Liver (tissue), 9 donors: ENCODE results near the gene PSD4. TPM values are rescaled to one million over a fixed set of nuclear protein-coding genes. Genes with fewer than 3 reads are reported as not detected.

Experiments
- DNase-seq: peaks from one replicate; pipeline ENCODE4 v3.0.0-alpha.2; 2017; ENCODE audit warnings: low spot score
- H3K27ac ChIP-seq, 2 donors: one replicate each; pipeline ENCODE4 v1.7.0; 2013; ENCODE audit warnings: inconsistent platforms in 2 of 2, low read length in 2 of 2, control low read depth in 1 of 2, low read depth in 1 of 2, mild to moderate bottlenecking in 1 of 2
- H3K27me3 ChIP-seq, 4 donors: one replicate each; pipeline versions ENCODE4 v1.6.1 to v1.7.0; 2013; ENCODE audit warnings: low read length in 3 of 4, inconsistent platforms in 1 of 4, mild to moderate bottlenecking in 1 of 4, moderate library complexity in 1 of 4; ENCODE audit not compliant: control insufficient read depth in 4 of 4, insufficient read depth in 4 of 4
- H3K36me3 ChIP-seq, 4 donors: one replicate each; pipeline versions ENCODE4 v1.6.1 to v1.7.0; 2013; ENCODE audit warnings: low read length in 3 of 4, mild to moderate bottlenecking in 3 of 4, low read depth in 1 of 4, moderate library complexity in 1 of 4; ENCODE audit not compliant: control insufficient read depth in 4 of 4, insufficient read depth in 3 of 4
- H3K4me1 ChIP-seq, 4 donors: one replicate each; pipeline versions ENCODE4 v1.6.1 to v1.7.0; 2013; ENCODE audit warnings: low read length in 3 of 4, mild to moderate bottlenecking in 3 of 4, moderate library complexity in 1 of 4; ENCODE audit not compliant: control insufficient read depth in 4 of 4, insufficient read depth in 4 of 4
- H3K4me3 ChIP-seq, 3 donors: one replicate each; pipeline versions ENCODE4 v1.6.1 to v1.7.0; 2013; ENCODE audit warnings: low read length in 3 of 3, control low read depth in 1 of 3, low read depth in 1 of 3, mild to moderate bottlenecking in 1 of 3
- H3K9ac ChIP-seq, 2 donors: one replicate each; pipeline ENCODE4 v1.7.0; 2013; ENCODE audit warnings: low read length in 2 of 2, mild to moderate bottlenecking in 2 of 2, moderate library complexity in 2 of 2, control low read depth in 1 of 2, low read depth in 1 of 2
- H3K9me3 ChIP-seq, 4 donors: one replicate each; pipeline versions ENCODE4 v1.6.1 to v1.7.0; 2013; ENCODE audit warnings: low read length in 3 of 4; ENCODE audit not compliant: control insufficient read depth in 4 of 4
- CTCF ChIP-seq: fragments of 150-350 bp; IDR thresholded peaks from 2 replicates; pipeline ENCODE4 v1.5.1; 2017; ENCODE audit warnings: improper control_type of control experiment, low read depth, low read length; ENCODE audit not compliant: missing input control
- EGR1 ChIP-seq, 2 donors: IDR thresholded peaks; 2 replicates each; pipeline ENCODE4 v1.6.1; 2016 to 2018; ENCODE audit warnings: antibody characterized with exemption in 2 of 2, low read depth in 2 of 2
- FOXA1 ChIP-seq: IDR thresholded peaks from 2 replicates; pipeline ENCODE4 v1.6.1; 2016; ENCODE audit warnings: antibody characterized with exemption
- FOXA2 ChIP-seq: IDR thresholded peaks from 2 replicates; pipeline ENCODE4 v1.6.1; 2016; ENCODE audit warnings: antibody characterized with exemption
- GABPA ChIP-seq, 2 donors: IDR thresholded peaks in 1 of 2; conservative IDR thresholded peaks in 1 of 2; 2 replicates each; pipeline ENCODE4 v1.6.1; 2016; ENCODE audit warnings: antibody characterized with exemption in 2 of 2, mild to moderate bottlenecking in 1 of 2, moderate library complexity in 1 of 2
- HNF4A ChIP-seq, 2 donors: conservative IDR thresholded peaks; 2 replicates each; pipeline ENCODE4 v1.6.1; 2016; ENCODE audit warnings: antibody characterized with exemption in 2 of 2, mild to moderate bottlenecking in 2 of 2
- HNF4G ChIP-seq: IDR thresholded peaks from 2 replicates; pipeline ENCODE4 v1.6.1; 2016; ENCODE audit warnings: antibody characterized with exemption
- JUND ChIP-seq, 2 donors: IDR thresholded peaks; 2 replicates each; pipeline ENCODE4 v1.6.1; 2016; ENCODE audit warnings: antibody characterized with exemption in 2 of 2
- MAX ChIP-seq: IDR thresholded peaks from 2 replicates; pipeline ENCODE4 v1.6.1; 2016; ENCODE audit warnings: antibody characterized with exemption
- NR2F2 ChIP-seq: IDR thresholded peaks from 2 replicates; pipeline ENCODE4 v1.6.1; 2016; ENCODE audit warnings: antibody characterized with exemption
- RAD21 ChIP-seq, 2 donors: IDR thresholded peaks; 2 replicates each; pipeline ENCODE4 v1.6.1; 2016; ENCODE audit warnings: antibody characterized with exemption in 2 of 2, mild to moderate bottlenecking in 2 of 2
- REST ChIP-seq: IDR thresholded peaks from 2 replicates; pipeline ENCODE4 v1.6.1; 2016; ENCODE audit warnings: antibody characterized with exemption, mild to moderate bottlenecking
- RXRA ChIP-seq, 2 donors: IDR thresholded peaks; 2 replicates each; pipeline ENCODE4 v1.6.1; 2017 to 2018; ENCODE audit warnings: antibody characterized with exemption in 2 of 2, mild to moderate bottlenecking in 1 of 2
- SP1 ChIP-seq: IDR thresholded peaks from 2 replicates; pipeline ENCODE4 v1.6.1; 2018; ENCODE audit warnings: antibody characterized with exemption, mild to moderate bottlenecking
- TAF1 ChIP-seq: conservative IDR thresholded peaks from 2 replicates; pipeline ENCODE4 v1.6.1; 2016; ENCODE audit warnings: antibody characterized with exemption, mild to moderate bottlenecking
- YY1 ChIP-seq: IDR thresholded peaks from 2 replicates; pipeline ENCODE4 v1.6.1; 2016; ENCODE audit warnings: antibody characterized with exemption, mild to moderate bottlenecking
- WGBS: extraction: QIAGEN DNeasy Blood & Tissue Kit; methylation state at CpG from one replicate; pipeline ENCODE4 v1.1.7; 2013; 5-methylcytosine and 5-hydroxymethylcytosine counted together
- polyA plus RNA-seq, 2 donors: library from polyadenylated mRNA; stranded (reverse) in 1 of 2; unstranded in 1 of 2; fragments of 200-250 nt in 1 of 2; fragments of >200 nt in 1 of 2; fragmentation: Nextera tagmentation in 1 of 2; extraction: Ambion mirVana in 1 of 2; gene quantifications; one replicate each; pipeline versions ENCODE4 v1.2.1 to v1.2.3, GENCODE V29; 2013 to 2015
- total RNA-seq, 2 donors: library from RNA; depleted of rRNA; stranded (reverse); fragments of >200 nt; gene quantifications; one replicate each; pipeline ENCODE4 v1.2.3, GENCODE V29; 2014
- TF ChIP-seq, protein P1 (sequence below): IDR thresholded peaks from 2 replicates; pipeline ENCODE4 v1.6.1; 2016; ENCODE audit warnings: antibody characterized with exemption
- TF ChIP-seq, protein P2 (sequence below): IDR thresholded peaks from 2 replicates; pipeline ENCODE4 v1.6.1; 2016; ENCODE audit warnings: antibody characterized with exemption
- donor health status: healthy.
- donor health status: healthy.
- donor health status: healthy.
- donor health status: healthy.
- donor health status: healthy.

Gene PSD4
- total and polyA plus RNA-seq, 4 donors: 16.4 to 83.2 (median 34.4) TPM

DNA sequence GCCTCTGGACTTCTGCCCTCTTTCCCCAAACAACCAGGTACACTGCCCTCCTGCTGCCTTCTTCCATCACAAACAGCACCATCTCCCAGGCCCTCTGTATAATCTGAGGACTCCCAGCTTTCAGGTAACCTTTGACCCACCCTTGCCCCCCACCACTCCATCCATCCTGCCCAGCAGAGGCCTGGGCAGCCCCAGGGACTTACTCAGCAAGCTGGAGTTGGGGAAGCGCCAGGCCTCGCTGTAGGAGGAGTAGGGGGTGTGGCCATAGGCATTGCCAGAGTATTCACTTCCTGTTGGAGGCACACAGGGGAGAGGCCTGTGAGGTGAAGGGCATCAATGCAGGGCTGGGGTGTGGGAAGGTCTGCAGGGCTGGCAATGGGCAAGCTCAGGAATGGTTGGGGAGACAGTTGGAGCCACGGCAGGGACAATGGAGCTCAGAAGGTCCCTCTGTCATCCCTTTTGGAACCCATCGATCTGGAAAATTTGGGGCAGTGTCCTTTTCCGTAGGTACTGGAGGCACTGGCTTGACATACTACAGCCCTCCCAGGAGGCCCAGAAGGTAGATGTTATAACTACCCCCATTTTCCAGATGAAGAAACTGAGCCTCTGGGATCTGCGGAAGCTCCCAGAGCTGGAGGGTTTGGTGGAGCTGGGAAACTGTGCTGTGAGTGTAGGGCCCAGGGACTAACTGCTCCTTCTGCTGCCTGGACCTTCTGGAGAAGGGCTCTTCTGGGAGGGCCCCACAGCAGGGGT, 46.3 kb downstream of the PSD4 start:
- Histone ChIP-seq H3K36me3 (no peaks in the 10 kb centered on the region), H3K4me1 (peaks cover 17 to 29% (median 25%) of the 10 kb centered on the region in 4 donors), H3K9ac (no peak overlapping the region), H3K4me3 (no peak overlapping the region), H3K9me3 (no peaks in the 10 kb centered on the region), H3K27me3 (no peaks in the 10 kb centered on the region), H3K27ac (peak overlapping the region; percentile 83 to 88)
- WGBS: 77% methylated on average over 6 of the region's 6 CpGs
- no peak for DNase-seq
- TF ChIP-seq HNF4G (peak; percentile 18), GABPA (IDR thresholded peaks at IDR 0.05 in 1 of 2, conservative IDR thresholded peaks at IDR 0.05 in 1 of 2) (no peak), RXRA (IDR thresholded peaks at IDR 0.05) (peak; percentile 7 to 61), FOXA1 (no peak), NR2F2 (no peak), REST (no peak), SP1 (peak; percentile 31), MAX (no peak), JUND (IDR thresholded peaks at IDR 0.05) (no peak), FOXA2 (no peak), TAF1 (peak; percentile 62), YY1 (no peak), HNF4A (conservative IDR thresholded peaks at IDR 0.05) (peak; percentile 39 to 53), EGR1 (IDR thresholded peaks at IDR 0.05; ENCODE audit: low read depth in 2 of 2) (no peak), RAD21 (IDR thresholded peaks at IDR 0.05) (no peak), CTCF (no peak)
- TF ChIP-seq, protein P1, sequence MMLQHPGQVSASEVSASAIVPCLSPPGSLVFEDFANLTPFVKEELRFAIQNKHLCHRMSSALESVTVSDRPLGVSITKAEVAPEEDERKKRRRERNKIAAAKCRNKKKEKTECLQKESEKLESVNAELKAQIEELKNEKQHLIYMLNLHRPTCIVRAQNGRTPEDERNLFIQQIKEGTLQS: no peak
- TF ChIP-seq, protein P2, sequence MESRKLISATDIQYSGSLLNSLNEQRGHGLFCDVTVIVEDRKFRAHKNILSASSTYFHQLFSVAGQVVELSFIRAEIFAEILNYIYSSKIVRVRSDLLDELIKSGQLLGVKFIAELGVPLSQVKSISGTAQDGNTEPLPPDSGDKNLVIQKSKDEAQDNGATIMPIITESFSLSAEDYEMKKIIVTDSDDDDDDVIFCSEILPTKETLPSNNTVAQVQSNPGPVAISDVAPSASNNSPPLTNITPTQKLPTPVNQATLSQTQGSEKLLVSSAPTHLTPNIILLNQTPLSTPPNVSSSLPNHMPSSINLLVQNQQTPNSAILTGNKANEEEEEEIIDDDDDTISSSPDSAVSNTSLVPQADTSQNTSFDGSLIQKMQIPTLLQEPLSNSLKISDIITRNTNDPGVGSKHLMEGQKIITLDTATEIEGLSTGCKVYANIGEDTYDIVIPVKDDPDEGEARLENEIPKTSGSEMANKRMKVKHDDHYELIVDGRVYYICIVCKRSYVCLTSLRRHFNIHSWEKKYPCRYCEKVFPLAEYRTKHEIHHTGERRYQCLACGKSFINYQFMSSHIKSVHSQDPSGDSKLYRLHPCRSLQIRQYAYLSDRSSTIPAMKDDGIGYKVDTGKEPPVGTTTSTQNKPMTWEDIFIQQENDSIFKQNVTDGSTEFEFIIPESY: no peak
